Tibial nerve (tissue), 4 donors: ENCODE results near the gene TMEM187. TPM values are rescaled to one million over a fixed set of nuclear protein-coding genes. Genes with fewer than 3 reads are reported as not detected.

Experiments used
- DNase-seq, 2 donors: peaks; one replicate each; pipeline ENCODE4 v3.0.0-alpha.2; 2019; ENCODE audit warnings: low spot score in 2 of 2
- H3K27ac ChIP-seq, 4 donors: fragments of 200-600 bp; sonication (generic) in 3 of 4; one replicate each; pipeline ENCODE4 v1.5.1; 2017 to 2019; ENCODE audit warnings: mild to moderate bottlenecking in 1 of 4
- H3K27me3 ChIP-seq, 2 donors: fragments of 200-600 bp; sonication (generic) in 1 of 2; one replicate each; pipeline versions ENCODE4 v1.5.1 to v1.6.0; 2017 to 2019
- H3K36me3 ChIP-seq, 3 donors: fragments of 200-600 bp; sonication (generic); one replicate each; pipeline ENCODE4 v1.5.1; 2018 to 2019
- H3K4me1 ChIP-seq, 4 donors: fragments of 200-600 bp; sonication (generic) in 3 of 4; one replicate each; pipeline ENCODE4 v1.5.1; 2017 to 2019
- H3K4me3 ChIP-seq, 4 donors: fragments of 200-600 bp; sonication (generic) in 3 of 4; one replicate each; pipeline ENCODE4 v1.5.1; 2017 to 2019; ENCODE audit warnings: mild to moderate bottlenecking in 1 of 4, moderate library complexity in 1 of 4
- H3K9me3 ChIP-seq, 4 donors: fragments of 200-600 bp; sonication (generic) in 3 of 4; one replicate each; pipeline ENCODE4 v1.5.1; 2017 to 2019
- EP300 ChIP-seq, 2 donors: sonication (generic); formaldehyde crosslinking; IDR thresholded peaks; one replicate each; pipeline ENCODE4 v1.6.1; 2017; ENCODE audit warnings: antibody characterized with exemption in 2 of 2, mild to moderate bottlenecking in 1 of 2
- POLR2A ChIP-seq, 2 donors: fragments of 450-650 bp; IDR thresholded peaks; one replicate each; pipeline ENCODE4 v1.6.1; 2017; ENCODE audit warnings: antibody characterized with exemption in 2 of 2, mild to moderate bottlenecking in 2 of 2, moderate library complexity in 2 of 2
- WGBS, 2 donors: methylation state at CpG; one replicate each; pipeline ENCODE4 v1.1.5; 2018; 5-methylcytosine and 5-hydroxymethylcytosine counted together
- total RNA-seq, 4 donors: library from RNA; depleted of rRNA; stranded (reverse); fragments of >200 nt; gene quantifications; one replicate each; pipeline ENCODE4 v1.1.0, GENCODE V29; 2016
- TF ChIP-seq, protein P1 (sequence below), 5 experiments: fragments of 200-600 bp in 3 of 5; fragments of 450-650 bp in 2 of 5; sonication (generic) in 3 of 5; IDR thresholded peaks; one replicate each; pipeline ENCODE4 v1.5.1; 2016 to 2019; ENCODE audit warnings: antibody characterized with exemption in 5 of 5, mild to moderate bottlenecking in 3 of 5, moderate library complexity in 2 of 5

Gene TMEM187
- total RNA-seq, 4 donors from 2014 or later = 4.2 to 16.4 (median 9.6) TPM

- no peaks in the 10 kb centered on the region for H3K9me3 ChIP-seq
- TF ChIP-seq, protein P1, sequence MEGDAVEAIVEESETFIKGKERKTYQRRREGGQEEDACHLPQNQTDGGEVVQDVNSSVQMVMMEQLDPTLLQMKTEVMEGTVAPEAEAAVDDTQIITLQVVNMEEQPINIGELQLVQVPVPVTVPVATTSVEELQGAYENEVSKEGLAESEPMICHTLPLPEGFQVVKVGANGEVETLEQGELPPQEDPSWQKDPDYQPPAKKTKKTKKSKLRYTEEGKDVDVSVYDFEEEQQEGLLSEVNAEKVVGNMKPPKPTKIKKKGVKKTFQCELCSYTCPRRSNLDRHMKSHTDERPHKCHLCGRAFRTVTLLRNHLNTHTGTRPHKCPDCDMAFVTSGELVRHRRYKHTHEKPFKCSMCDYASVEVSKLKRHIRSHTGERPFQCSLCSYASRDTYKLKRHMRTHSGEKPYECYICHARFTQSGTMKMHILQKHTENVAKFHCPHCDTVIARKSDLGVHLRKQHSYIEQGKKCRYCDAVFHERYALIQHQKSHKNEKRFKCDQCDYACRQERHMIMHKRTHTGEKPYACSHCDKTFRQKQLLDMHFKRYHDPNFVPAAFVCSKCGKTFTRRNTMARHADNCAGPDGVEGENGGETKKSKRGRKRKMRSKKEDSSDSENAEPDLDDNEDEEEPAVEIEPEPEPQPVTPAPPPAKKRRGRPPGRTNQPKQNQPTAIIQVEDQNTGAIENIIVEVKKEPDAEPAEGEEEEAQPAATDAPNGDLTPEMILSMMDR (IDR thresholded peaks at IDR 0.05) = no peak
- TF ChIP-seq EP300 (IDR thresholded peaks at IDR 0.05) (no peak), POLR2A (IDR thresholded peaks at IDR 0.05) (no peak)
- H3K4me3 ChIP-seq = no peak overlapping the region
- H3K27me3 ChIP-seq = no peaks in the 10 kb centered on the region
- 80 to 93% methylated on average over 1 to 14 of the region's 14 CpGs for WGBS, 2 donors
- no peak for DNase-seq
- no peak overlapping the region for H3K27ac ChIP-seq
- H3K36me3 ChIP-seq = peaks cover 0 to 97% (median 4%) of the 10 kb centered on the region in 3 donors
- H3K4me1 ChIP-seq = peaks cover 0 to 2% (median 0%) of the 10 kb centered on the region in 4 donors
Measured at GRCh38 chrX:153958605-153959004, 13.9 kb upstream of the TMEM187 start.

DNA sequence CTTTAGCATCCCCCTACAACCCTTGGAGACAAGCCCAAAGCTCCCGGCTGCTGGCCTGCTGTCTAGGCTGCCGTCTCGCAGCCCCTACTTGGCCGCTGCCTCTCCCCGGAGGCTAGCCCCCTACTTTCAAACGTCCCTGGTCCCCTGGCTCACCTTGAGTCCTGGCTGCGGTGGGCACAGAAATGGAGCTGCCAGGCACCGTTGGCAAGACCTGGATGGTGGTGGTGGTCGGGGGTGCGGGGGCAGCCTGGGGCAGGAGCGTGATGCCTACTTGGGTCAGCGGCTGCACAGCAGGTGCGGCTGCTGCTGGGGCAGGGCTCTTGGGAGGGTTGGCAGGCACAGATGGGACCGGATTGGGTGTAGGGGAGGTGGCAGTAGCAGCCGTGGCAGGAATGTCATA lies 12.9 kb upstream of the TMEM187 start:
- Histone ChIP-seq H3K4me3 (no peak overlapping the region), H3K9me3 (no peaks in the 10 kb centered on the region), H3K27ac (no peak overlapping the region), H3K4me1 (peaks cover 0 to 2% (median 0%) of the 10 kb centered on the region in 4 donors), H3K36me3 (peaks cover 0 to 94% (median 4%) of the 10 kb centered on the region in 3 donors), H3K27me3 (no peaks in the 10 kb centered on the region)
- WGBS, 2 donors = 81 to 90% methylated on average over 6 to 15 of the region's 15 CpGs
- TF ChIP-seq, protein P1 (IDR thresholded peaks at IDR 0.05) = no peak
- TF ChIP-seq POLR2A (IDR thresholded peaks at IDR 0.05) (no peak), EP300 (IDR thresholded peaks at IDR 0.05) (no peak)
- DNase-seq = no peak

DNA sequence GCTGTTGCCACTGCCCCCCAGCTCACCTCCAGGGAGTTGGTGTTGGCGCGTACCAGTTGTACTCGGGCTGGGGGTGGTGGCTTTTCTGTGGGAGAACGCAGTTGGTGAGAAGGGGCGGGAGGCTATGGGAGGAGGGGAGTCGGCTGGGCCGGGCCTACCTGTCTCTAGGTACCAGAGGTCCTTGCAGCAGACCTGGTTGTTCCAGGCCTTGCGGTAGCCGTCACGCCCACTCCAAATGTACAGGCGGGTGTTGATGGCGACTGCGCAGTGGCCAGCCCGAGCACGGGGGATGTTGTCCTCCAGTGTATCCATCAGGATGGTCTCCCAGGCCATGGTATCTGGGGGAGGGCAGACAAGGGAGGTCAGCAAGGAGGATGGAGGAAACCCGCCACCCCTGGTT lies 12.5 kb upstream of the TMEM187 start:
- no peak for DNase-seq
- H3K27me3 ChIP-seq = no peaks in the 10 kb centered on the region
- peaks cover 0 to 90% (median 4%) of the 10 kb centered on the region in 3 donors for H3K36me3 ChIP-seq
- peak overlapping the region in 1 of 4 donors; percentile 11 for H3K27ac ChIP-seq
- peaks cover 0 to 6% (median 0%) of the 10 kb centered on the region in 4 donors for H3K4me1 ChIP-seq
- no peaks in the 10 kb centered on the region for H3K9me3 ChIP-seq
- TF ChIP-seq EP300 (IDR thresholded peaks at IDR 0.05) (no peak), POLR2A (IDR thresholded peaks at IDR 0.05) (no peak)
- TF ChIP-seq, protein P1 (IDR thresholded peaks at IDR 0.05) = no peak
- no peak overlapping the region for H3K4me3 ChIP-seq
- WGBS, 2 donors = 93 to 98% methylated on average over 14 to 16 of the region's 16 CpGs

DNA sequence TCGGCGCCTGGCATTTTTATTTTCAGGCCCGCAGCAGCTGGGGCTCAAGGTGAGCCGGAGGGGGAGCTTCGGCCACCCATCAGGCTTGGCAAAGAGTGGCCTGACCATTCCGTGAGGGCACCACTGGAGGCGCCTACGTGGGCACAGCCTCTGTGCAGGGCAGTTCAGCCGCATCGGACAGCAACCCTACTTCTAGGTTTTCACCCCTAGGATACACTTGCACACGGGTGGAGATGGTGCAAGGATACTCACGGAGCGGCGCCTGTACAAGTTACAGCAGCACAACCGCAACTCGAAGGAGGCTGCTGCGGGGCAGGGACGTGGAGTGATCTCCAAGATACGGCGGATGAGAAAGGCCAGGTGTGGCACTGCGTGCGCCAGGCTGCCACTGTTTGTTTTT lies 11.8 kb upstream of the TMEM187 start:
- WGBS, 2 donors = 91 to 92% methylated on average over 8 to 22 of the region's 22 CpGs
- Histone ChIP-seq H3K27me3 (no peaks in the 10 kb centered on the region), H3K9me3 (no peaks in the 10 kb centered on the region), H3K27ac (peak overlapping the region in 1 of 4 donors; percentile 96), H3K4me1 (peaks cover 0 to 13% (median under 1%) of the 10 kb centered on the region in 4 donors), H3K36me3 (peaks cover 0 to 82% (median 4%) of the 10 kb centered on the region in 3 donors), H3K4me3 (no peak overlapping the region)
- DNase-seq = no peak
- TF ChIP-seq EP300 (IDR thresholded peaks at IDR 0.05) (no peak), POLR2A (IDR thresholded peaks at IDR 0.05) (no peak)
- TF ChIP-seq, protein P1 (IDR thresholded peaks at IDR 0.05) = no peak

DNA sequence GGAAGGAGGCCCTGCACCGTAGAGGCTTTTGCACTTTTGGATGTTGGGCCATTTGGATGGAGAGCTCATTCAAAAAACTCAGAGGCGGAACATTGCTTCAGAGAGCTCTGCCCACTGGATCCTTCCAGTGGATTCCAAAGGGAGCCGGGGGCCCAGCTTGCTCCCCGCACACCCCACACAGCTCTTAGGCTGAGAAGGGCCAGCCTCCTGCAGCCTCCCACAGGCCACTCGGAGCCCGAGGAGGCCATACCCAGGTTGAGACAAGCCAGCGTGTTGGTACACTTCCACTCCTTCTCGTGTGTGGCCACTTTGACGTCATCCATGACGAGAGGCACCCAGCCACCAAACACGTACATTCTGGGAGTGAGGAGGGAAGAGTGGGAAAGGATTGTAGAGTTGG lies 11.3 kb upstream of the TMEM187 start:
- 88 to 89% methylated on average over 8 of the region's 11 CpGs for WGBS, 2 donors
- peak overlapping the region in 1 of 4 donors; percentile 96 for H3K27ac ChIP-seq
- peaks cover 0 to 77% (median 4%) of the 10 kb centered on the region in 3 donors for H3K36me3 ChIP-seq

More for the DNA sequence above, 11.3 kb upstream of the TMEM187 start:
- peak in 1 of 2 donors; percentile 31 for TF ChIP-seq EP300 (IDR thresholded peaks at IDR 0.05)
- TF ChIP-seq POLR2A (IDR thresholded peaks at IDR 0.05) = no peak
- TF ChIP-seq, protein P1 (IDR thresholded peaks at IDR 0.05) = no peak
- DNase-seq = no peak
- H3K27me3 ChIP-seq = no peaks in the 10 kb centered on the region
- H3K4me3 ChIP-seq = no peak overlapping the region
- no peaks in the 10 kb centered on the region for H3K9me3 ChIP-seq
- peaks cover 0 to 18% (median 4%) of the 10 kb centered on the region in 4 donors for H3K4me1 ChIP-seq
